Measurements from ENCODE around the gene CNPY2.
"Not testable (repeated sequence)": the region's sequence is repeated elsewhere in the genome, so short reads cannot be mapped to it uniquely, and the experiment has no call there.

DNA sequence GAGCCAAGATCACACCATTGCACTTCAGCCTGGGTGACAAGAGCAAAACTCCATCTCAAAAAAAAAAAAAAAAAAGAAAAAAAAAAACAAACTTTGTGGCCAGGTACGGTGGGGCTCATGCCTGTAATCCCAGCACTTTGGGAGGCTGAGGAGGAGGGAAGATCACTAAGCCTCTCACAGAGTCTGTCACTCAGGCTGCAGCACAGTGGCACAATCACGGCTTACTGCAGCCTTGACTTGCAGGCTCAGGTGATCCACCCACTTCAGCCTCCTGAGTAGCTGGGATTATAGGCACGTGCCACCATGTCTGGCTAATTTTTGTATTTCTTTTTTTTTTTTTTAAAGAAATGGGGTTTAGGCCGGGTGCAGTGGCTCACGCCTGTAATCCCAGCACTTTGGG lies 31.5 kb downstream of the CNPY2 start:
- not testable (repeated sequence) for TF ChIP-seq POLR2AphosphoS5, EP300, POLR2A (IDR thresholded peaks at IDR 0.05)
- TF ChIP-seq, protein P1, sequence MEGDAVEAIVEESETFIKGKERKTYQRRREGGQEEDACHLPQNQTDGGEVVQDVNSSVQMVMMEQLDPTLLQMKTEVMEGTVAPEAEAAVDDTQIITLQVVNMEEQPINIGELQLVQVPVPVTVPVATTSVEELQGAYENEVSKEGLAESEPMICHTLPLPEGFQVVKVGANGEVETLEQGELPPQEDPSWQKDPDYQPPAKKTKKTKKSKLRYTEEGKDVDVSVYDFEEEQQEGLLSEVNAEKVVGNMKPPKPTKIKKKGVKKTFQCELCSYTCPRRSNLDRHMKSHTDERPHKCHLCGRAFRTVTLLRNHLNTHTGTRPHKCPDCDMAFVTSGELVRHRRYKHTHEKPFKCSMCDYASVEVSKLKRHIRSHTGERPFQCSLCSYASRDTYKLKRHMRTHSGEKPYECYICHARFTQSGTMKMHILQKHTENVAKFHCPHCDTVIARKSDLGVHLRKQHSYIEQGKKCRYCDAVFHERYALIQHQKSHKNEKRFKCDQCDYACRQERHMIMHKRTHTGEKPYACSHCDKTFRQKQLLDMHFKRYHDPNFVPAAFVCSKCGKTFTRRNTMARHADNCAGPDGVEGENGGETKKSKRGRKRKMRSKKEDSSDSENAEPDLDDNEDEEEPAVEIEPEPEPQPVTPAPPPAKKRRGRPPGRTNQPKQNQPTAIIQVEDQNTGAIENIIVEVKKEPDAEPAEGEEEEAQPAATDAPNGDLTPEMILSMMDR (IDR thresholded peaks at IDR 0.05), result not testable (repeated sequence)
